Measurements from ENCODE around the gene MAT1A. TPM values are rescaled to one million over a fixed set of nuclear protein-coding genes. Genes with fewer than 3 reads are reported as not detected.

MAT1A gene
- total and polyA plus RNA-seq, 2 of the 13 experiments (the other 11 are each of a cell fraction or from before 2014, with no cell fraction given): 57.1 to 76.9 TPM

DNA sequence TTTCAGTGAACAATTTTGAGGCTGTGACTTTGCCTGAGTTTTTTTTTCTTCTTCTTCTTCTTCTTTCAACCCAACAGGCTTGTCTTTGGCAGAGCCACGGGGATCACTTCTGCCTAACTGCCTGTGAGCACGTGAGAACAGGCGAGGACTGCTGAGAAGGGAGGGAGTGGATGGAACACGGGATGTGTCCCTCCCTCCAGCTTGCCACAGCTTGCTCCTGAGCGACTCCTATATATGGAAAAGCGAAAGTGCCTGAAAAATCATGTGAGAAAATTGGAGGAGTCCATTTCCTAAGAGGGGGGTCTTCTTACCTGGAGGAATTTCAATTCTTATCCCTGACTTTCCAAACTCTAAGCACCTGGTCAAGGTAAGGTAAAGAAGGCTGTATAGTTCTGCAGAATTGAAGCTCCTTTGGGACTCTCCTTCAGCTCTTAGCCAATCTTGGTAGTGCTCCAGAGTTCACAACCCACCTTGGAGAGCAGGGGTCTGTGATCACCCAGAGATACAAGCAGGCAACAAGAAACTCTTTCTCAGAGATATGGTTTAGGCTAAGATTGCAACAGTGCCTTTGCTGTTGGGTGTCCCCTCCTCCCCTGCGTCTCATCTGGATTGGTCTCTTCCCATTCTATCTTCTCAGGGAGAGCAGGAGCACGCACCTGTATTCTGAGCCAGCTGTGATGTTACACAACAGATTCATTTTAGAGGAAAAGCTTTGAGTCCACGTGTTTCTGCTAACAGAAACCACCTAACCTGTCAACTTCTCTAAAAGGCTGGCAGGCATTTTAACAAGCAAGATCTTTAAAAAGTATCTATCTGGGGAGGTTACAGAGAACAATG lies at the start of gene MAT1A (continued):
- TF ChIP-seq, protein P1, sequence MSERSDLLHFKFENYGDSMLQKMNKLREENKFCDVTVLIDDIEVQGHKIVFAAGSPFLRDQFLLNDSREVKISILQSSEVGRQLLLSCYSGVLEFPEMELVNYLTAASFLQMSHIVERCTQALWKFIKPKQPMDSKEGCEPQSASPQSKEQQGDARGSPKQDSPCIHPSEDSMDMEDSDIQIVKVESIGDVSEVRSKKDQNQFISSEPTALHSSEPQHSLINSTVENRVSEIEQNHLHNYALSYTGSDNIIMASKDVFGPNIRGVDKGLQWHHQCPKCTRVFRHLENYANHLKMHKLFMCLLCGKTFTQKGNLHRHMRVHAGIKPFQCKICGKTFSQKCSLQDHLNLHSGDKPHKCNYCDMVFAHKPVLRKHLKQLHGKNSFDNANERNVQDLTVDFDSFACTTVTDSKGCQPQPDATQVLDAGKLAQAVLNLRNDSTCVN (CRISPR knock-in tag; IDR thresholded peaks at IDR 0.05; ENCODE audit: borderline replicate concordance): no peak
- TF ChIP-seq MED1 (CRISPR knock-in tag; IDR thresholded peaks at IDR 0.05): peak; percentile 23; the same call in 1 of the 2 replicates
- TF ChIP-seq ZFP36 (IDR thresholded peaks at IDR 0.05; ENCODE audit: borderline replicate concordance, low read depth, low read length, partially characterized antibody): no peak
- TF ChIP-seq FLYWCH1 (CRISPR knock-in tag; IDR thresholded peaks at IDR 0.05): no peak
- TF ChIP-seq TCF7L2 (IDR thresholded peaks at IDR 0.05; ENCODE audit: low read depth, low read length): no peak
- TF ChIP-seq, protein P2, sequence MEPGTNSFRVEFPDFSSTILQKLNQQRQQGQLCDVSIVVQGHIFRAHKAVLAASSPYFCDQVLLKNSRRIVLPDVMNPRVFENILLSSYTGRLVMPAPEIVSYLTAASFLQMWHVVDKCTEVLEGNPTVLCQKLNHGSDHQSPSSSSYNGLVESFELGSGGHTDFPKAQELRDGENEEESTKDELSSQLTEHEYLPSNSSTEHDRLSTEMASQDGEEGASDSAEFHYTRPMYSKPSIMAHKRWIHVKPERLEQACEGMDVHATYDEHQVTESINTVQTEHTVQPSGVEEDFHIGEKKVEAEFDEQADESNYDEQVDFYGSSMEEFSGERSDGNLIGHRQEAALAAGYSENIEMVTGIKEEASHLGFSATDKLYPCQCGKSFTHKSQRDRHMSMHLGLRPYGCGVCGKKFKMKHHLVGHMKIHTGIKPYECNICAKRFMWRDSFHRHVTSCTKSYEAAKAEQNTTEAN (CRISPR knock-in tag; conservative IDR thresholded peaks at IDR 0.05): no peak
- TF ChIP-seq BCL6 (CRISPR knock-in tag; IDR thresholded peaks at IDR 0.05): peak; percentile 55; the same call in 1 of the 2 replicates
- TF ChIP-seq ZNF766 (CRISPR knock-in tag; IDR thresholded peaks at IDR 0.05; ENCODE audit: borderline replicate concordance): no peak
- no peak for TF ChIP-seq KMT2A (CRISPR knock-in tag; IDR thresholded peaks at IDR 0.05)
- TF ChIP-seq NFKBIZ (CRISPR knock-in tag; IDR thresholded peaks at IDR 0.05): no peak
- TF ChIP-seq ZNF670 (CRISPR knock-in tag; IDR thresholded peaks at IDR 0.05; ENCODE audit: borderline replicate concordance): no peak
- TF ChIP-seq ZNF546 (CRISPR knock-in tag; conservative IDR thresholded peaks at IDR 0.05): no peak
- TF ChIP-seq RARG (CRISPR knock-in tag; IDR thresholded peaks at IDR 0.05; ENCODE audit: low read depth): no peak
- TF ChIP-seq HIVEP1 (CRISPR knock-in tag; IDR thresholded peaks at IDR 0.05): peak; percentile 81; the same call in 1 of the 2 replicates
- TF ChIP-seq SIN3A (IDR thresholded peaks at IDR 0.05; ENCODE audit: borderline replicate concordance, low read depth, low read length): peak; percentile 83
- TF ChIP-seq ZNF788 (CRISPR knock-in tag; IDR thresholded peaks at IDR 0.05; ENCODE audit: borderline replicate concordance): 0 out of 2 replicates have a peak, but pooled peaks have one; percentile 30
- TF ChIP-seq ZNF569 (CRISPR knock-in tag; IDR thresholded peaks at IDR 0.05; ENCODE audit: borderline replicate concordance): no peak
- TF ChIP-seq, protein P3, sequence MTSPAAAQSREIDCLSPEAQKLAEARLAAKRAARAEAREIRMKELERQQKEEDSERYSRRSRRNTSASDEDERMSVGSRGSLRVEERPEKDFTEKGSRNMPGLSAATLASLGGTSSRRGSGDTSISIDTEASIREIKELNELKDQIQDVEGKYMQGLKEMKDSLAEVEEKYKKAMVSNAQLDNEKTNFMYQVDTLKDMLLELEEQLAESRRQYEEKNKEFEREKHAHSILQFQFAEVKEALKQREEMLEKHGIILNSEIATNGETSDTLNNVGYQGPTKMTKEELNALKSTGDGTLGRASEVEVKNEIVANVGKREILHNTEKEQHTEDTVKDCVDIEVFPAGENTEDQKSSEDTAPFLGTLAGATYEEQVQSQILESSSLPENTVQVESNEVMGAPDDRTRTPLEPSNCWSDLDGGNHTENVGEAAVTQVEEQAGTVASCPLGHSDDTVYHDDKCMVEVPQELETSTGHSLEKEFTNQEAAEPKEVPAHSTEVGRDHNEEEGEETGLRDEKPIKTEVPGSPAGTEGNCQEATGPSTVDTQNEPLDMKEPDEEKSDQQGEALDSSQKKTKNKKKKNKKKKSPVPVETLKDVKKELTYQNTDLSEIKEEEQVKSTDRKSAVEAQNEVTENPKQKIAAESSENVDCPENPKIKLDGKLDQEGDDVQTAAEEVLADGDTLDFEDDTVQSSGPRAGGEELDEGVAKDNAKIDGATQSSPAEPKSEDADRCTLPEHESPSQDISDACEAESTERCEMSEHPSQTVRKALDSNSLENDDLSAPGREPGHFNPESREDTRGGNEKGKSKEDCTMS (CRISPR knock-in tag; conservative IDR thresholded peaks at IDR 0.05): no peak
- peak; percentile 64; the same call in 1 of the 2 replicates for TF ChIP-seq ZNF607 (CRISPR knock-in tag; IDR thresholded peaks at IDR 0.05; ENCODE audit: borderline replicate concordance)
- 0 out of 2 replicates have a peak, but pooled peaks have one; percentile 22 for TF ChIP-seq ZFX (CRISPR knock-in tag; IDR thresholded peaks at IDR 0.05; ENCODE audit: low read depth)
- TF ChIP-seq ZNF816 (CRISPR knock-in tag; IDR thresholded peaks at IDR 0.05; ENCODE audit: borderline replicate concordance): no peak
- TF ChIP-seq LCORL (IDR thresholded peaks at IDR 0.05): no peak
- TF ChIP-seq LCORL (CRISPR knock-in tag; IDR thresholded peaks at IDR 0.05): no peak; the same call in 1 of the 2 replicates
- no peak for TF ChIP-seq TEAD2 (CRISPR knock-in tag; IDR thresholded peaks at IDR 0.05)
- peak; percentile 44 for TF ChIP-seq RBM22 (optimal IDR thresholded peaks at IDR 0.05; ENCODE audit: low read length)
- TF ChIP-seq RFXANK (CRISPR knock-in tag; IDR thresholded peaks at IDR 0.05): 0 out of 2 replicates have a peak, but pooled peaks have one; percentile 44
- TF ChIP-seq NR2C2 (CRISPR knock-in tag; IDR thresholded peaks at IDR 0.05; ENCODE audit: borderline replicate concordance): no peak; the same call in 1 of the 2 replicates

All from HepG2 (cell line).